Stimulated activated naive CD8-positive, alpha-beta T cell treated with anti-CD3 and anti-CD28 coated beads, Interleukin-15, Interleukin-2, amounts not matched to agents 100 ng/mL and 50 ng/mL, for 24 hours (primary cell): Measurements from ENCODE around the gene NKTR.

Experiments
- H3K27ac Mint-ChIP-seq: one replicate; pipeline ENCODE4 v1.8.0; 2021; ENCODE audit warnings: mild to moderate bottlenecking, mixed read lengths
- H3K27me3 Mint-ChIP-seq: one replicate; pipeline ENCODE4 v1.8.0; 2021; ENCODE audit warnings: mixed read lengths
- H3K36me3 Mint-ChIP-seq: one replicate; pipeline ENCODE4 v1.8.0; 2021; ENCODE audit warnings: low read depth, mixed read lengths
- H3K4me1 Mint-ChIP-seq: one replicate; pipeline ENCODE4 v1.8.0; 2021; ENCODE audit warnings: low read depth, mixed read lengths
- H3K4me3 Mint-ChIP-seq: one replicate; pipeline ENCODE4 v1.8.0; 2021; ENCODE audit warnings: mild to moderate bottlenecking, mixed read lengths
- H3K9me3 Mint-ChIP-seq: one replicate; pipeline ENCODE4 v1.8.0; 2021; ENCODE audit warnings: mixed read lengths

The NKTR gene

GRCh38 chr3:42668793-42669217 lies 68.3 kb downstream of the NKTR start:
- no peak overlapping the region for H3K4me3 Mint-ChIP-seq
- H3K4me1 Mint-ChIP-seq: no peaks in the 10 kb centered on the region
- no peaks in the 10 kb centered on the region for H3K36me3 Mint-ChIP-seq
- no peaks in the 10 kb centered on the region for H3K9me3 Mint-ChIP-seq
- H3K27ac Mint-ChIP-seq: no peak overlapping the region
- H3K27me3 Mint-ChIP-seq: no peaks in the 10 kb centered on the region

- Mint-ChIP-seq H3K4me1 (no peaks in the 10 kb centered on the region), H3K36me3 (no peaks in the 10 kb centered on the region), H3K27me3 (no peaks in the 10 kb centered on the region), H3K9me3 (no peaks in the 10 kb centered on the region), H3K4me3 (no peak overlapping the region), H3K27ac (no peak overlapping the region)
Measured at GRCh38 chr3:42670051-42670576, 69.6 kb downstream of the NKTR start.

- Mint-ChIP-seq H3K27ac (no peak overlapping the region), H3K4me1 (no peaks in the 10 kb centered on the region), H3K27me3 (no peaks in the 10 kb centered on the region), H3K36me3 (no peaks in the 10 kb centered on the region), H3K9me3 (no peaks in the 10 kb centered on the region), H3K4me3 (no peak overlapping the region)
Measured at GRCh38 chr3:42670670-42671069, 70.2 kb downstream of the NKTR start.

GRCh38 chr3:42672515-42672914 lies 72.0 kb downstream of the NKTR start:
- no peaks in the 10 kb centered on the region for H3K9me3 Mint-ChIP-seq

GRCh38 chr3:42673082-42673481 lies 72.6 kb downstream of the NKTR start:
- no peak overlapping the region for H3K4me3 Mint-ChIP-seq
- peaks cover 6% of the 10 kb centered on the region for H3K9me3 Mint-ChIP-seq
- H3K27me3 Mint-ChIP-seq: peaks cover 6% of the 10 kb centered on the region
- H3K36me3 Mint-ChIP-seq: no peaks in the 10 kb centered on the region
- H3K4me1 Mint-ChIP-seq: no peaks in the 10 kb centered on the region
- H3K27ac Mint-ChIP-seq: no peak overlapping the region

More at GRCh38 chr3:42672515-42672914, 72.0 kb downstream of the NKTR start:
- H3K27me3 Mint-ChIP-seq: peaks cover under 1% of the 10 kb centered on the region
- H3K4me3 Mint-ChIP-seq: no peak overlapping the region
- no peaks in the 10 kb centered on the region for H3K36me3 Mint-ChIP-seq
- H3K4me1 Mint-ChIP-seq: no peaks in the 10 kb centered on the region
- H3K27ac Mint-ChIP-seq: no peak overlapping the region

- no peak overlapping the region for H3K27ac Mint-ChIP-seq
- H3K4me1 Mint-ChIP-seq: peaks cover 3% of the 10 kb centered on the region
- no peak overlapping the region for H3K4me3 Mint-ChIP-seq
- no peaks in the 10 kb centered on the region for H3K36me3 Mint-ChIP-seq
- peaks cover 6% of the 10 kb centered on the region for H3K27me3 Mint-ChIP-seq
- H3K9me3 Mint-ChIP-seq: peaks cover 13% of the 10 kb centered on the region
Measured at GRCh38 chr3:42674146-42674545, 73.7 kb downstream of the NKTR start.

GRCh38 chr3:42675909-42676308 lies 75.4 kb downstream of the NKTR start:
- Mint-ChIP-seq H3K4me3 (no peak overlapping the region), H3K27ac (no peak overlapping the region), H3K4me1 (peaks cover 5% of the 10 kb centered on the region), H3K9me3 (peaks cover 14% of the 10 kb centered on the region), H3K27me3 (peaks cover 6% of the 10 kb centered on the region), H3K36me3 (no peaks in the 10 kb centered on the region)

- Mint-ChIP-seq H3K4me3 (no peak overlapping the region), H3K4me1 (peaks cover 5% of the 10 kb centered on the region), H3K36me3 (no peaks in the 10 kb centered on the region), H3K9me3 (peaks cover 14% of the 10 kb centered on the region), H3K27me3 (peaks cover 17% of the 10 kb centered on the region), H3K27ac (no peak overlapping the region)
Measured at GRCh38 chr3:42678447-42678846, 78.0 kb downstream of the NKTR start.

GRCh38 chr3:42680271-42680670 lies 79.8 kb downstream of the NKTR start:
- Mint-ChIP-seq H3K4me1 (peaks cover 5% of the 10 kb centered on the region), H3K4me3 (no peak overlapping the region), H3K9me3 (peaks cover 14% of the 10 kb centered on the region), H3K36me3 (no peaks in the 10 kb centered on the region), H3K27me3 (peaks cover 17% of the 10 kb centered on the region), H3K27ac (no peak overlapping the region)

GRCh38 chr3:42680806-42681205 lies 80.3 kb downstream of the NKTR start:
- H3K9me3 Mint-ChIP-seq: peaks cover 14% of the 10 kb centered on the region
- H3K4me3 Mint-ChIP-seq: no peak overlapping the region
- no peak overlapping the region for H3K27ac Mint-ChIP-seq
- H3K4me1 Mint-ChIP-seq: peaks cover 6% of the 10 kb centered on the region
- no peaks in the 10 kb centered on the region for H3K36me3 Mint-ChIP-seq
- H3K27me3 Mint-ChIP-seq: peaks cover 18% of the 10 kb centered on the region

- Mint-ChIP-seq H3K27ac (no peak overlapping the region), H3K4me1 (peaks cover 8% of the 10 kb centered on the region)
Measured at GRCh38 chr3:42681361-42682038, 81.0 kb downstream of the NKTR start.

GRCh38 chr3:42682301-42683070 lies 82.0 kb downstream of the NKTR start:
- H3K27ac Mint-ChIP-seq: no peak overlapping the region
- H3K4me1 Mint-ChIP-seq: peaks cover 8% of the 10 kb centered on the region
- no peaks in the 10 kb centered on the region for H3K36me3 Mint-ChIP-seq
- peaks cover 14% of the 10 kb centered on the region for H3K9me3 Mint-ChIP-seq
- H3K4me3 Mint-ChIP-seq: no peak overlapping the region
- H3K27me3 Mint-ChIP-seq: peaks cover 21% of the 10 kb centered on the region

More at GRCh38 chr3:42681361-42682038, 81.0 kb downstream of the NKTR start:
- no peaks in the 10 kb centered on the region for H3K36me3 Mint-ChIP-seq
- peaks cover 14% of the 10 kb centered on the region for H3K9me3 Mint-ChIP-seq
- peaks cover 21% of the 10 kb centered on the region for H3K27me3 Mint-ChIP-seq
- H3K4me3 Mint-ChIP-seq: no peak overlapping the region

GRCh38 chr3:42683875-42684598 lies 83.6 kb downstream of the NKTR start:
- Mint-ChIP-seq H3K27ac (no peak overlapping the region), H3K27me3 (peaks cover 15% of the 10 kb centered on the region)

GRCh38 chr3:42684632-42685362 lies 84.3 kb downstream of the NKTR start:
- Mint-ChIP-seq H3K27ac (no peak overlapping the region), H3K36me3 (no peaks in the 10 kb centered on the region), H3K9me3 (no peaks in the 10 kb centered on the region), H3K4me1 (peaks cover 3% of the 10 kb centered on the region), H3K27me3 (peaks cover 15% of the 10 kb centered on the region), H3K4me3 (no peak overlapping the region)

More at GRCh38 chr3:42683875-42684598, 83.6 kb downstream of the NKTR start:
- Mint-ChIP-seq H3K9me3 (peaks cover 2% of the 10 kb centered on the region), H3K4me3 (no peak overlapping the region), H3K36me3 (no peaks in the 10 kb centered on the region), H3K4me1 (peaks cover 6% of the 10 kb centered on the region)
